Upper lobe of left lung (tissue), 4 donors: ENCODE data around the gene ATOSA.

Experiments
- CTCF ChIP-seq, 6 experiments: fragments of 450-650 bp in 4 of 6; fragments of 200-600 bp in 2 of 6; sonication (generic) in 2 of 6; IDR thresholded peaks; one replicate each; pipeline ENCODE4 v1.5.1; 2016 to 2019; ENCODE audit warnings: antibody characterized with exemption in 6 of 6
- POLR2A ChIP-seq, 4 donors: fragments of 450-650 bp; IDR thresholded peaks; one replicate each; pipeline ENCODE4 v1.5.1; 2016 to 2017; ENCODE audit warnings: antibody characterized with exemption in 4 of 4, mild to moderate bottlenecking in 2 of 4

- TF ChIP-seq CTCF (IDR thresholded peaks at IDR 0.05) (no peak), POLR2A (IDR thresholded peaks at IDR 0.05) (no peak)
Observed at GRCh38 chr15:52649686-52650085, 29.5 kb downstream of the ATOSA start.
